Transverse colon (tissue), 4 donors: ENCODE results near the gene CTSL. TPM values are rescaled to one million over a fixed set of nuclear protein-coding genes. Genes with fewer than 3 reads are reported as not detected.

ENCODE experiments used
- DNase-seq: peaks from one replicate; pipeline ENCODE4 v3.0.0-alpha.2; 2019
- H3K27ac ChIP-seq, 4 donors: fragments of 200-600 bp; sonication (generic); 2 replicates each; pipeline ENCODE4 v1.5.1; 2016 to 2018; ENCODE audit warnings: inconsistent platforms in 4 of 4
- H3K27me3 ChIP-seq: fragments of 200-600 bp; sonication (generic); 2 replicates; pipeline ENCODE4 v1.5.1; 2017; ENCODE audit warnings: inconsistent platforms
- H3K36me3 ChIP-seq, 4 donors: fragments of 200-600 bp; sonication (generic); 2 replicates each; pipeline ENCODE4 v1.5.1; 2017 to 2019; ENCODE audit warnings: inconsistent platforms in 4 of 4
- H3K4me1 ChIP-seq, 4 donors: fragments of 200-600 bp; sonication (generic); 2 replicates each; pipeline ENCODE4 v1.5.1; 2017 to 2020; ENCODE audit warnings: inconsistent platforms in 4 of 4
- H3K4me3 ChIP-seq, 4 donors: fragments of 200-600 bp; sonication (generic); 1 replicate in 1 of 4; 2 replicates in 3 of 4; pipeline versions ENCODE4 v1.5.1 to v1.6.1; 2017 to 2019; ENCODE audit warnings: inconsistent platforms in 4 of 4
- H3K9me3 ChIP-seq, 2 donors: fragments of 200-600 bp; sonication (generic); 2 replicates each; pipeline ENCODE4 v1.5.1; 2017 to 2019; ENCODE audit warnings: inconsistent platforms in 2 of 2
- EP300 ChIP-seq: sonication (generic); formaldehyde crosslinking; IDR thresholded peaks from one replicate; pipeline ENCODE4 v1.6.1; 2017; ENCODE audit warnings: antibody characterized with exemption, low read depth
- POLR2A ChIP-seq: fragments of 450-650 bp; IDR thresholded peaks from one replicate; pipeline ENCODE4 v1.6.1; 2016; ENCODE audit warnings: antibody characterized with exemption, mild to moderate bottlenecking, moderate library complexity
- POLR2AphosphoS5 ChIP-seq, 3 donors: sonication (generic); formaldehyde crosslinking; IDR thresholded peaks; one replicate each; pipeline ENCODE4 v1.6.1; 2016; ENCODE audit warnings: antibody characterized with exemption in 3 of 3
- WGBS, 2 donors: methylation state at CpG; one replicate each; pipeline ENCODE4 v1.1.5; 2018; ENCODE audit warnings: low coverage in 1 of 2; 5-methylcytosine and 5-hydroxymethylcytosine counted together
- in situ Hi-C, 4 donors: fragments of 200-750 bp; cut with MboI; loops; one replicate each; pipeline versions ENCODE4 v1.15.0 to v1.15.1; 2017; ENCODE audit warnings: low sequenced_read_pairs in 3 of 4, low pct_ligation_motif_present in 1 of 4, low pct_unique_long_range_greater_than_20kb in 1 of 4
- intact Hi-C: fragments of 100-400 bp; cut with DNase I; formaldehyde crosslinking; loops from one replicate; pipeline ENCODE4 v1.15.1; 2023; ENCODE audit warnings: low total_unique reads
- total RNA-seq, 4 donors: library from RNA; depleted of rRNA; stranded (reverse); fragments of >200 nt; gene quantifications; one replicate each; pipeline ENCODE4 v1.1.0, GENCODE V29; 2016
- TF ChIP-seq, protein P1 (sequence below), 5 experiments: fragments of 200-600 bp in 3 of 5; fragments of 450-650 bp in 2 of 5; sonication (generic) in 3 of 5; IDR thresholded peaks; 1 replicate in 2 of 5; 2 replicates in 3 of 5; pipeline ENCODE4 v1.5.1; 2016 to 2017; ENCODE audit warnings: antibody characterized with exemption in 5 of 5, inconsistent platforms in 3 of 5, mild to moderate bottlenecking in 2 of 5, moderate library complexity in 1 of 5

Gene CTSL
- total RNA-seq, 4 donors from 2014 or later = 26.7 to 108 (median 66.6) TPM

DNA sequence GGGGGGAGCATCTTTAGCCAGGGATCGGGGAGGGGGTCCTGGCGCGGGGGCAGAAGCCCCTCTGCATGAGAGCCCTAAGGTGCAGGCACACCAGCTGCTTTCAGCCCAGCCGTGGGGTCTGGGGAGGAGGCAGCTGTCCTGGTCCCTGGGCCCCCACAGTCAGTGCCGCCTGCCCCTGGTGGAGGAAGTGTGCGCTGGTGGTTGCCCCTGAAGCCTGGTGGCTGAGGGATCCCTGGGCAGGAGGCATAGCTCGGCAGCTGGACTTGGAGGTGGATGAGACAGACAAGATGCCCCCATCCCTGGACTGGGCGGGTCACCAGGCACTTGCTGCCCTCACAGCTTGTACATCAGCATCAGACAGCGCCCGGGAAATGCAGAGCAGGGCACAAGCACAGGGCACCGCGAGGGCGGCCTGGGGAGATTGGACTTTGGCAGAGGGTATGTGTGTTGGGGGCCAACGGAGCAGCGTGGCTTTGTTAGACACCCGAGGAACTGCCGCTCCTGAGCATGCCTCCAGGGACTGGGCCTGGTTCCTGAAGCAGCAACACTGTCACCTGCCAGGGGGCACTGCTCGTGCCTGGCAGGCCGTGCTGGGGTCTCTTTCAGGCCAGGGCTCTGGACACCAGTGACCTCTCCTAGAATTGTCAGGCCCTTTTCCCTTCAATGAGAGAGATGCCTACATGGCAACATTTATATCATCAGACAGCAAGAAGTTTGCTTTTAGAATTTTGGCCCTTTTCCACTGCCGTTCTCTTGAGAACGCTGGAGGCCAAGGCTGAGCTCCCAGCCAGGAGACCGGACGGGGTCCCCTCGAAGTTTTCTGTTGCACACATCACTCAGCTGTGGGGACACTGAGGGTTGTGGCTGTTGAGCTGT lies 41.9 kb upstream of the CTSL start:
- Histone ChIP-seq H3K27me3 (no peaks in the 10 kb centered on the region), H3K4me3 (no peak overlapping the region), H3K27ac (no peak overlapping the region), H3K9me3 (no peaks in the 10 kb centered on the region), H3K36me3 (no peaks in the 10 kb centered on the region), H3K4me1 (peaks cover 0 to 17% (median 4%) of the 10 kb centered on the region in 4 donors)
- WGBS, 2 donors = 70% methylated on average over 22 of the region's 24 CpGs; no CpG with 5 or more reads in 1 of the 2 donors
- TF ChIP-seq EP300 (no peak), POLR2AphosphoS5 (IDR thresholded peaks at IDR 0.05) (no peak), POLR2A (no peak)
- TF ChIP-seq, protein P1, sequence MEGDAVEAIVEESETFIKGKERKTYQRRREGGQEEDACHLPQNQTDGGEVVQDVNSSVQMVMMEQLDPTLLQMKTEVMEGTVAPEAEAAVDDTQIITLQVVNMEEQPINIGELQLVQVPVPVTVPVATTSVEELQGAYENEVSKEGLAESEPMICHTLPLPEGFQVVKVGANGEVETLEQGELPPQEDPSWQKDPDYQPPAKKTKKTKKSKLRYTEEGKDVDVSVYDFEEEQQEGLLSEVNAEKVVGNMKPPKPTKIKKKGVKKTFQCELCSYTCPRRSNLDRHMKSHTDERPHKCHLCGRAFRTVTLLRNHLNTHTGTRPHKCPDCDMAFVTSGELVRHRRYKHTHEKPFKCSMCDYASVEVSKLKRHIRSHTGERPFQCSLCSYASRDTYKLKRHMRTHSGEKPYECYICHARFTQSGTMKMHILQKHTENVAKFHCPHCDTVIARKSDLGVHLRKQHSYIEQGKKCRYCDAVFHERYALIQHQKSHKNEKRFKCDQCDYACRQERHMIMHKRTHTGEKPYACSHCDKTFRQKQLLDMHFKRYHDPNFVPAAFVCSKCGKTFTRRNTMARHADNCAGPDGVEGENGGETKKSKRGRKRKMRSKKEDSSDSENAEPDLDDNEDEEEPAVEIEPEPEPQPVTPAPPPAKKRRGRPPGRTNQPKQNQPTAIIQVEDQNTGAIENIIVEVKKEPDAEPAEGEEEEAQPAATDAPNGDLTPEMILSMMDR (IDR thresholded peaks at IDR 0.05) = no peak
- intact Hi-C loops = loop anchor here (5.0 to 10.0 kb wide), 2 partner anchors 128 to 361 kb away; no protein-coding TSS in a partner anchor
- in situ Hi-C loops = loop anchor here in 3 of 4 donors (10.0 to 25.0 kb wide), 5 partner anchors 131 to 1328 kb away; partner anchors contain the start of gene S1PR3 (in 1 of the 3)
- DNase-seq = no peak

DNA sequence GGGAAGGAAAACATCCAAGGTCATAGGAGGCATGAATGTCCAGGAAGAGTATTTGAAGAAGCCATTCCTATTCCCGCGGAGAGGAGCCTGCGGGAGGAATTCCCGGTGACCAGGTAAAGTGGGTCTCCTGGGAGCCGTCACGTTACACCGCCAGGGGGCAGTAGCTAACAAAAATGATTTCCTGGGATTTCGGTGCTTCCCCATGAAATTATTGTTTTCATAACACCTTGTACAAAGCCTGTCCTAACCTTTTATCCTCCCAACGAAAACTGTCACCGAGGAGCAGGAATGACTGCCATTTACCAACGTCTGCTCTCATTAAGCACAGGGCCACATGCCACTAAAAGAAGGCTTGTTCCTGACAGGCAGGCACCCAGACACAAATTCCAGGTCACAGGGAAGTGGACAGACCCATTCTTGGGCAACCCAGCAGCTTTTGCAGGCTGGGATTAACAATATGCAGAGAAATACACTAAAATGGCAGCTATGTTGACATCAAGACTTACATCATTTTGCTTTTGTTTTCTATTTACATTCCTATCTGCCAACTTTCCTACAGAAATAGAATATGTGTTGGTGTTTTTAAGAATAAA lies 41.2 kb upstream of the CTSL start:
- DNase-seq = peak; percentile 72
- Histone ChIP-seq H3K4me3 (no peak overlapping the region), H3K9me3 (no peaks in the 10 kb centered on the region), H3K27me3 (no peaks in the 10 kb centered on the region), H3K27ac (peak overlapping the region in 3 of 4 donors; percentile 8 to 31 (median 11)), H3K4me1 (peaks cover 0 to 17% (median 4%) of the 10 kb centered on the region in 4 donors), H3K36me3 (no peaks in the 10 kb centered on the region)
- intact Hi-C loops = loop anchor here (5.0 to 10.0 kb wide), 2 partner anchors 128 to 360 kb away; no protein-coding TSS in a partner anchor
- WGBS, 2 donors = 50% methylated on average over 11 of the region's 11 CpGs; no CpG with 5 or more reads in 1 of the 2 donors
- in situ Hi-C loops = loop anchor here in 3 of 4 donors (10.0 to 25.0 kb wide), 5 partner anchors 130 to 1328 kb away; partner anchors contain the start of gene S1PR3 (in 1 of the 3)
- TF ChIP-seq EP300 = no peak
- TF ChIP-seq, protein P1 (IDR thresholded peaks at IDR 0.05) = peak; percentile 75 to 79 (median 77)

DNA sequence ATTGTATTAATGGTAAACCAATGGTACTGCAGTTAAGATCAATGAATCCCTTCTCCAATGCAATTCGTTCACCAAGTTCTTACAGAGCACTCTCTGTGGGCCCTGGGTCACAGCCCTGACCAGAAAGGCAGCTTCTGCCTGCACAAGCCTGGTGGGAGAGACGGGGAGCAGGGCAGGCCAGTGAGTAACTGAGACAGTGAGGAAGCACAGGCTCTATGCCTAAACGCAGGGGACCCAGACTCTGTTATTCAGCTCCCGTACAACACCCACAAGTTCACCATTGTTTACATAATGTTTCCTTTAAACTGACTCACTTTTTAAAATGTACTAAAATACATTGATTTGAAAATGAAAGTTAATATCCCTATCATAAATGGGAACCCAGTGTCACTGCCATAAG lies 40.5 kb upstream of the CTSL start:
- no peaks in the 10 kb centered on the region for H3K36me3 ChIP-seq
- no peak overlapping the region for H3K4me3 ChIP-seq

More for the DNA sequence above, 40.5 kb upstream of the CTSL start:
- intact Hi-C loops = loop anchor here (10.0 kb wide), 1 partner anchor 359 kb away; no protein-coding TSS in a partner anchor
- no peaks in the 10 kb centered on the region for H3K27me3 ChIP-seq
- in situ Hi-C loops = loop anchor here in 3 of 4 donors (10.0 to 25.0 kb wide), 5 partner anchors 129 to 1327 kb away; partner anchors contain the start of gene S1PR3 (in 1 of the 3)
- TF ChIP-seq POLR2A (no peak), POLR2AphosphoS5 (IDR thresholded peaks at IDR 0.05) (no peak), EP300 (no peak)
- TF ChIP-seq, protein P1 (IDR thresholded peaks at IDR 0.05) = no peak
- peaks cover 0 to 17% (median 4%) of the 10 kb centered on the region in 4 donors for H3K4me1 ChIP-seq
- no peak for DNase-seq
- peak overlapping the region in 3 of 4 donors; percentile 8 to 31 (median 11) for H3K27ac ChIP-seq
- H3K9me3 ChIP-seq = no peaks in the 10 kb centered on the region
- 50 to 64% methylated on average over 3 to 4 of the region's 4 CpGs for WGBS, 2 donors
